ENCODE results near the gene DNAJC17. TPM values are rescaled to one million over a fixed set of nuclear protein-coding genes. Genes with fewer than 3 reads are reported as not detected.

Gene DNAJC17
- total RNA-seq, 1 donor: 21.6 TPM

- no peak overlapping the region for H3K4me3 ChIP-seq (ENCODE audit: low read depth, low read length)
- TF ChIP-seq, protein P1, sequence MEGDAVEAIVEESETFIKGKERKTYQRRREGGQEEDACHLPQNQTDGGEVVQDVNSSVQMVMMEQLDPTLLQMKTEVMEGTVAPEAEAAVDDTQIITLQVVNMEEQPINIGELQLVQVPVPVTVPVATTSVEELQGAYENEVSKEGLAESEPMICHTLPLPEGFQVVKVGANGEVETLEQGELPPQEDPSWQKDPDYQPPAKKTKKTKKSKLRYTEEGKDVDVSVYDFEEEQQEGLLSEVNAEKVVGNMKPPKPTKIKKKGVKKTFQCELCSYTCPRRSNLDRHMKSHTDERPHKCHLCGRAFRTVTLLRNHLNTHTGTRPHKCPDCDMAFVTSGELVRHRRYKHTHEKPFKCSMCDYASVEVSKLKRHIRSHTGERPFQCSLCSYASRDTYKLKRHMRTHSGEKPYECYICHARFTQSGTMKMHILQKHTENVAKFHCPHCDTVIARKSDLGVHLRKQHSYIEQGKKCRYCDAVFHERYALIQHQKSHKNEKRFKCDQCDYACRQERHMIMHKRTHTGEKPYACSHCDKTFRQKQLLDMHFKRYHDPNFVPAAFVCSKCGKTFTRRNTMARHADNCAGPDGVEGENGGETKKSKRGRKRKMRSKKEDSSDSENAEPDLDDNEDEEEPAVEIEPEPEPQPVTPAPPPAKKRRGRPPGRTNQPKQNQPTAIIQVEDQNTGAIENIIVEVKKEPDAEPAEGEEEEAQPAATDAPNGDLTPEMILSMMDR (IDR thresholded peaks at IDR 0.05; ENCODE audit: insufficient read depth, low read length): no peak
- DNase-seq (ENCODE audit: low read depth): peak; percentile 51
Measured at GRCh38 chr15:40721701-40722100, 85.6 kb downstream of the DNAJC17 start.

DNA sequence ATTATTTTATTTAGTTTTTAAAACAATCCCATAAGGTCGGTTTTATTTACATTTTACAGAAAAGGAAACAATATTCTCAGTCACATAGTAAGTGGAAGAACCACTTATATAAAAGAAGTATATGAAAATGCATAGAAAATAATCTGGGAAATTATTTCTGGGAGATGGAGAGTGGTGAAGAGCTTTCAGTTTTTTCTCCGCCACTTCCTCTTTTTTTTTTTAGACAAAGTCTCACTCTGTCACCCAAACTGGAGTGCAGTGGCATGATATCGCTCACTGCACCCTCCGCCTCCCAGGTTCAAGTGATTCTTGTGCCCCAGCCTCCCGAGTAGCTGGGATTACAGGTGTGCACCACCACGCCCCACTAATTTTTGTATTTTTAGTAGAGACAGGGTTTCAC, 91.1 kb downstream of the DNAJC17 start:
- TF ChIP-seq, protein P1 (IDR thresholded peaks at IDR 0.05; ENCODE audit: insufficient read depth, low read length): no peak
- no peak for DNase-seq (ENCODE audit: low read depth)
- H3K4me3 ChIP-seq (ENCODE audit: low read depth, low read length): no peak overlapping the region

Small RNA genes lying within 50 kb of the gene (small RNA-seq; reads per million reads assigned to genes)
- not detected for gene SUMO2P15

Other genes starting within 250 kb of the DNAJC17 start
- 21.3 and 24.0 TPM in 2 replicates for gene CCDC32, start 242.4 kb downstream of the DNAJC17 start, total RNA-seq (ENCODE audit: low replicate concordance)
- 6.2 and 7.6 TPM in 2 replicates for gene RPUSD2, start 238.2 kb downstream of the DNAJC17 start, total RNA-seq (ENCODE audit: low replicate concordance)
- 1.3 and 35.9 TPM in 2 replicates for gene KNL1, start 213.2 kb downstream of the DNAJC17 start, total RNA-seq (ENCODE audit: low replicate concordance)
- 2.9 and 12.1 TPM in 2 replicates for gene RAD51, start 112.3 kb downstream of the DNAJC17 start, total RNA-seq (ENCODE audit: low replicate concordance)
- 18.0 and 54.0 TPM in 2 replicates for gene RMDN3, start 52.2 kb downstream of the DNAJC17 start, total RNA-seq (ENCODE audit: low replicate concordance)
- 0.82 and 2.0 TPM in 2 replicates for gene GCHFR, start 43.4 kb downstream of the DNAJC17 start, total RNA-seq (ENCODE audit: low replicate concordance)
- 0.18 and 0.57 TPM in 2 replicates for gene C15orf62, start 37.5 kb downstream of the DNAJC17 start, total RNA-seq (ENCODE audit: low replicate concordance)
- gene ZFYVE19, start 384 bp downstream of the DNAJC17 start, total RNA-seq (ENCODE audit: low replicate concordance): 13.0 and 24.9 TPM in 2 replicates
- not detected in 2 replicates for gene PPP1R14D, start 21.2 kb upstream of the DNAJC17 start, total RNA-seq (ENCODE audit: low replicate concordance)
- not detected in 2 replicates for gene SPINT1, start 36.6 kb upstream of the DNAJC17 start, total RNA-seq (ENCODE audit: low replicate concordance)
- 0.82 TPM in 1 of 2 replicates, not detected in the other for gene RHOV, start 66.8 kb upstream of the DNAJC17 start, total RNA-seq (ENCODE audit: low replicate concordance)
- 32.2 and 57.4 TPM in 2 replicates for gene VPS18, start 87.0 kb upstream of the DNAJC17 start, total RNA-seq (ENCODE audit: low replicate concordance)
- gene DLL4, start 121.9 kb upstream of the DNAJC17 start, total RNA-seq (ENCODE audit: low replicate concordance): 0.08 and 0.09 TPM in 2 replicates
- gene CHAC1, start 146.0 kb upstream of the DNAJC17 start, total RNA-seq (ENCODE audit: low replicate concordance): 4.7 and 11.4 TPM in 2 replicates